HL-60 (cell line): ENCODE data around the gene SH3RF3.

ENCODE experiments used
- GABPA ChIP-seq: IDR thresholded peaks from 2 replicates; pipeline ENCODE4 v1.6.1; 2012; ENCODE audit warnings: low read depth
- POLR2AphosphoS5 ChIP-seq: IDR thresholded peaks from 2 replicates; pipeline ENCODE4 v1.6.1; 2012; ENCODE audit warnings: low read depth
- REST ChIP-seq: IDR thresholded peaks from 2 replicates; pipeline ENCODE4 v1.6.1; 2012; ENCODE audit warnings: low read depth; ENCODE audit not compliant: insufficient replicate concordance
- SPI1 ChIP-seq: IDR thresholded peaks from 2 replicates; pipeline ENCODE4 v1.6.1; 2012; ENCODE audit warnings: low read depth, mild to moderate bottlenecking, borderline replicate concordance
- TF ChIP-seq, protein P1 (sequence below): IDR thresholded peaks from one replicate; pipeline ENCODE4 v1.5.1; 2011; ENCODE audit warnings: low read length, control low read depth, inconsistent platforms; ENCODE audit not compliant: insufficient read depth

GRCh38 chr2:109292386-109292785, 163.4 kb downstream of the SH3RF3 start:
- TF ChIP-seq, protein P1, sequence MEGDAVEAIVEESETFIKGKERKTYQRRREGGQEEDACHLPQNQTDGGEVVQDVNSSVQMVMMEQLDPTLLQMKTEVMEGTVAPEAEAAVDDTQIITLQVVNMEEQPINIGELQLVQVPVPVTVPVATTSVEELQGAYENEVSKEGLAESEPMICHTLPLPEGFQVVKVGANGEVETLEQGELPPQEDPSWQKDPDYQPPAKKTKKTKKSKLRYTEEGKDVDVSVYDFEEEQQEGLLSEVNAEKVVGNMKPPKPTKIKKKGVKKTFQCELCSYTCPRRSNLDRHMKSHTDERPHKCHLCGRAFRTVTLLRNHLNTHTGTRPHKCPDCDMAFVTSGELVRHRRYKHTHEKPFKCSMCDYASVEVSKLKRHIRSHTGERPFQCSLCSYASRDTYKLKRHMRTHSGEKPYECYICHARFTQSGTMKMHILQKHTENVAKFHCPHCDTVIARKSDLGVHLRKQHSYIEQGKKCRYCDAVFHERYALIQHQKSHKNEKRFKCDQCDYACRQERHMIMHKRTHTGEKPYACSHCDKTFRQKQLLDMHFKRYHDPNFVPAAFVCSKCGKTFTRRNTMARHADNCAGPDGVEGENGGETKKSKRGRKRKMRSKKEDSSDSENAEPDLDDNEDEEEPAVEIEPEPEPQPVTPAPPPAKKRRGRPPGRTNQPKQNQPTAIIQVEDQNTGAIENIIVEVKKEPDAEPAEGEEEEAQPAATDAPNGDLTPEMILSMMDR: no peak
- TF ChIP-seq POLR2AphosphoS5 (no peak), REST (no peak), SPI1 (no peak), GABPA (no peak)
